HG03103 (cell line): ENCODE measurements around the gene MAP7.
"Not testable (repeated sequence)": the region's sequence is repeated elsewhere in the genome, so short reads cannot be mapped to it uniquely, and the experiment has no call there.

Experiments
- ATAC-seq: cut with Tn5 transposase; IDR thresholded peaks from one replicate; pipeline ENCODE4 v1.9.1; 2021; ENCODE audit warnings: low read depth; ENCODE audit not compliant: unreplicated experiment

MAP7 gene

GRCh38 chr6:136475686-136476085 is 74.5 kb downstream of the MAP7 start:
- no peak for ATAC-seq

DNA sequence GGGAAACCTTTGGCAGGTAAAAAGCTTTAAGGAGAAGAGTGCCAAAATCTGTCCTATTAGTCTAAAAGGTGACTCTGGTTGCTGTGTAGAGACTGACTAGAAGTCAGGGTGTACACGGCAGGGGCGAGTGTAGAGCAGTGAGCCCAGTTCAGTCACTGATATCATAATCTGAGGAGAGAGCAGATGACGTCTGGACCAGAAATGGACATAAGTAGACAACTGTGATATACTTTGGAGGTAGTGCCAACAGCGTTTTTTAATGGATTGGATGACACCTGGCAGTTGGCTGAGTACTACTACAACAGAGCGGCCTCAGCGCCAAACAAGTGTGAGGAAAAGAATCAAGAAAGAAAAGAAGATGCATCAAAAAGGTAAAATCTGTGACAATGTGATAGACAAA is 76.0 kb downstream of the MAP7 start:
- no peak for ATAC-seq

GRCh38 chr6:136471922-136472321 is 78.3 kb downstream of the MAP7 start:
- ATAC-seq = no peak

DNA sequence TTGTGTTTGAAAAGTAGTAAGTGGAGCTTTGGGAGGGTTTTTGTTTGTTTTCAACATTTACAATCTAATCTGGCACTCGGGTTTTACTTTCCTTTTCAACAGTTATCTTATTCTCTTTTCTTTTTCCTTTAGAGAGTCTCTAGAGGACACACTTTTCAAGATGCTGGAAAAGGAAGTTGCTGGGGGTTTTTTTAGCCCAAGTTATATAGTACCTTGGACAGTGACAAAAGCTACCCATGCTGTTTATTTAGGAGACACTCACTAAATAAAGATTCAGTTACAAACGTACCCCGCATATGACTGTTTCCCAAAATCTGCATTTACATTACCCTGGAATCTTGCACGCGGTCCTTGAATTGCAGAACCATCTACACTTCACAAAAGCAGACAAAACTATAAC is 78.8 kb downstream of the MAP7 start:
- no peak for ATAC-seq

GRCh38 chr6:136470044-136470443 is 80.2 kb downstream of the MAP7 start:
- no peak for ATAC-seq

- no peak for ATAC-seq
Measured at GRCh38 chr6:136469154-136469553, 81.1 kb downstream of the MAP7 start.

DNA sequence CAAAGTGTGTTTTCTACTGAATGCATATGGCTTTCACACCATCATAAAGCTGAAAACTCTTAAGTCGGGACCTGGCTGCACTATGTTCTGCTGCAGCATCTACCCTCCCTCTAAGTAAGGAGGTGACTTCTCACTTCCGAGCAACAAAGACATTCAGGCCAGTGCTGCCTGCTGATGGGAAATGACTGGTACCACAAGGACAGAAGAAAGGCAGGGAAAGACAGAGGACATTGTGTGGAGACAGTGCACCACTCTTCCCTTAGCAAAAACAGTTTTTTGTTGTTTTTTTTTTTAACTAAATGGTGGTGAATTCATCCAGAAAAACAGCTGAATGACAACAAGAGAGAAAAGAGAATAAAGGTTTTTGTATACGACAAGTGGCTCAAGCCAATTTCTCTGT is 81.5 kb downstream of the MAP7 start:
- no peak for ATAC-seq

DNA sequence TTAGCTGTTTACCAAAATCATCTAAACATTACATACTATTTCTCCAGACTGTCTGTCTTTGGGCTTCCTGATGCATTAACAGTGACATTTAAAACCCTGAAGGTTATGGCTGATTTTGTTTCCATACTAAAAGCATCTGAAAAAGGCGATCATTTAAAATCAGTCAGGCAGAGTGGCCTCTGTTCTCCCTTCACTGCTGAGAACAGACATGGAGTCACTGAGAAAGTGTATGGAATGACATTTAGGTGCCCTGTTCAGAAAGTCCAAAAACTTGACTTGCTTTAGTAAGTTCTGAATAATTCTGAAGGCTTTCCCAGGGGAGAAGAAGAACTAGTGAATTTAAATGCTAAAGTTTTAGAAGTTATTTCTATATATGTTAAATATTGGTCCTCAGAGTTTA is 83.0 kb downstream of the MAP7 start:
- no peak for ATAC-seq

GRCh38 chr6:136466777-136467176 is 83.4 kb downstream of the MAP7 start:
- no peak for ATAC-seq

- ATAC-seq = no peak
Measured at GRCh38 chr6:136465766-136466303, 84.4 kb downstream of the MAP7 start.

- ATAC-seq = no peak
Measured at GRCh38 chr6:136464874-136465273, 85.3 kb downstream of the MAP7 start.

GRCh38 chr6:136464148-136464547 is 86.1 kb downstream of the MAP7 start:
- no peak for ATAC-seq

DNA sequence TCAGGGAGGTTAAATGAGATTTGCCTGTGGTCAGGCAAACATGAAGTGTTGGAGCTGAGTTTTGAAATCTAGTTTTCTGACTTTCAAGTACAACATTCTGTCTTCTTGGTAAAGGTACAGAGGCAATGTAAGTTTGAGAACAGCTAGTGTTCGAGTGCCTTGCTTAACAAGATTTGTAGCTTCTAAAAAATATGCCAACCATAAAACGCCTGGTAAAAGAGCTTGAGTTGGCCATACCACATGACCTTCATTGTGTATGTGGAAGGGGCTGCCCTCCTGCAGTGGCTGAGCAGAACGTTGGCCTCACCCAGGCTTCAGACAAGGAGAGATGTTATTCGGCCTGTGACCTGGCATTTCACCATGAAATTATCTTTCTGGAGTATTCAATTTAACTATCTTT is 86.5 kb downstream of the MAP7 start:
- ATAC-seq = no peak

DNA sequence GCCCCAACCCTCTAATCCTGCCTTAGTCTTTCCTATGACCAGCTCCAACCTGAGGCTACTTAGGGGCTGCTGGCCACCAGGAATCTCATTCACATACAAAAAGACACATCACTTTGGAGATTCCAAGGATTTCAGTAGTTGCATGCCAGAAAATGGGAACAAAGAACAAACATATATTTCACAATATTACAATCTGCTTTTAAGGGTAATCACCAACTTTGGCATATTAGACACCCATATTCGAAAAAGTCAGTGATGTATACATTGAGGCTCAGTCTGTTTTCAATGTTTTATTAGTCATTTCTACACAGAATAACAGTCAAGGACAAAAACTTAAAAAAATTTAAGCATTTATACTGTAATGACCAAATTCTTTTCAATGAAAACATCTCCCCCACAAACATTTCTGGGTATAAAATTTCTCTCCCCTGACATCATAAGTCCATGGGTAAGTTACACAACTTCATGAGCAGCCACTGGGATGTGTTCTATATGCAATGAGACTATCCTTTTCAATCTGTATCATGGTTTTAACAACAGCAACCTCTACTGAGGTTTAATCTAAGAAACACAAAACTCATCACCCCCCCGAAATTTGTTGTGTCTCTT is 103.5 kb downstream of the MAP7 start:
- no peak for ATAC-seq

DNA sequence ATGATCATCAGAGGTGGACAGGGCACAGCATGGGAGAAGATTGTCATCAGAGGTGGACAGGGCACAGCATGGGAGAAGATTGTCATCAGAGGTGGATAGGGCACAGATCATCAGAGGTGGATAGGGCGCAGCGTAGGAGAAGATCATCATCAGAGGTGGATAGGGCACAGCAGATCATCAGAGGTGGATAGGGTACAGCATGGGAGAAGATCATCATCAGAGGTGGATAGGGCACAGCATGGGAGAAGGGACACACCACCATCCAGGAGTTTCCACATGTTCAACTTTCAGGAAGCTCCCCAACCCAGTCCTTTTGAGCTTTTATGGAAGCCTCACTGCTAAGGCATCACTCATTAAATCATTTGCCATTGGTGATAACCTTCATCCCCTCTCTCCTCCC is 104.1 kb downstream of the MAP7 start:
- no peak for ATAC-seq

- no peak for ATAC-seq
Measured at GRCh38 chr6:136445063-136445462, 105.2 kb downstream of the MAP7 start.

DNA sequence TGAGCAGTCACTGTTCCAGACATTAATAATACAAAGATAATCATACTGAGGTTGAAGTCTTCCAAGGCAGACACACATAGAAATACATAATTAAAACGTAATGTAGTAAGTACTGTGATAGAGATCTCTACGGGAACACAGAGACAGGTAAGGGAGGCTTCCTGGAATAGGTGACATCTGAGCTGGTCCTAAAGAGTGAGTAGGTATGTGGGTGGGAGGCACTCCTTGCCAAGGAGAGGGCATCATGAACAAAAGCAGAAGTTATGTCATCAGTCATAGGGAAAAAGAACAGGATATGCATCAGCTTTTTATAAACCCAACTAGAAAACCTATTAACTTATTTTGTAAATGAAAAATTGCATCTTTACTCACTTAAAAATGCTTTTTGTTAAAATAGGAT is 110.0 kb downstream of the MAP7 start:
- no peak for ATAC-seq

GRCh38 chr6:136439514-136440190 is 110.6 kb downstream of the MAP7 start:
- no peak for ATAC-seq

DNA sequence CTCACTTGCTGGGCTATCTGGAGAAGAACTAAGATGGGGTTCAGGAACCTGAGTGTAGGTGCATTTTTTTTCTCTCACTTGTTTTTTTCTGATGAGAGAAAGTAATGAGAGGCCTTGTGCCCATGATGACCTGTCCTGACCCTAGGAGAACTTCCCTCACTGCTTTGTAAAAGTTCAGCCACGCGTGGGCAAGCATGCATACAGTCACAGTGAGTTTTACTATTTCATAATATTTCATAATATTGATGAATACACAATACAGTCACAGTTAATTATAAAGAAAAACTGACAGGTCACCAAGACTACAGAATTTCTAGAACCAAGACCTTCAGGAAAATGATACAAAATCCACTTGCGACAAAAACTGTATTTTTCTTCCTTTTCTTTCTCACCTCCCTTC is 111.8 kb downstream of the MAP7 start:
- no peak for ATAC-seq

- no peak for ATAC-seq
Measured at GRCh38 chr6:136437246-136437645, 113.0 kb downstream of the MAP7 start.

GRCh38 chr6:136435101-136435500 is 115.1 kb downstream of the MAP7 start:
- ATAC-seq = no peak

DNA sequence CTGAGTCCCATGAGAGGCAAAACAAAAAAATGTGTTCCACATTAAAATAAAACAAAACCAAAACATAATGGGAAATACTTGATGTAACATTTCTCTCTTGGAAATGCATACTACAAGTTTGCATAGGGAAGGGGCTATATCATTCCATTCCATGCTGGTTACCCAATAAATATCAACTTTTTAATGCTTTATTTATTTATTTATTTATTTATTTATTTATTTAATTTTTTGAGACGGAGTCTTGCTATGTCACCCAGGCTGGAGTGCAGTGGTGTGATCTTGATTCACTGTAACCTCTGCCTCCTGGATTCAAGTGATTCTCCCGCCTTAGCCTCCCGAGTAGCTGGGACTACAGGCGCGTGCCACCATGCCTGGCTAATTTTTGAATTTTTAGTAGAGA is 118.9 kb downstream of the MAP7 start:
- not testable (repeated sequence) for ATAC-seq
